ENCODE measurements around the gene RLIM.

RLIM gene

GRCh38 chrX:74536152-74536831, 78.1 kb downstream of the RLIM start:
- peak; percentile 85 for DNase-seq

GRCh38 chrX:74535408-74536151, 78.8 kb downstream of the RLIM start:
- peak; percentile 70 for DNase-seq

All from fibroblast of skin of scalp (primary cell).